Omental fat pad (tissue), 4 donors: ENCODE data around the gene YIF1A. TPM values are rescaled to one million over a fixed set of nuclear protein-coding genes. Genes with fewer than 3 reads are reported as not detected.

ENCODE experiments used
- ATAC-seq: fragments of 150-250 bp; one replicate; pipeline ENCODE4 v1.9.1; 2016; ENCODE audit warnings: mild to moderate bottlenecking, moderate library complexity; ENCODE audit not compliant: low FRiP score
- DNase-seq: peaks from one replicate; pipeline ENCODE4 v3.0.0-alpha.2; 2019; ENCODE audit warnings: low spot score
- CTCF ChIP-seq, 3 donors: fragments of 450-650 bp; IDR thresholded peaks; one replicate each; pipeline ENCODE4 v1.5.1; 2016 to 2017; ENCODE audit warnings: antibody characterized with exemption in 3 of 3, mild to moderate bottlenecking in 3 of 3, moderate library complexity in 2 of 3
- total RNA-seq, 4 donors: library from RNA; depleted of rRNA; stranded (reverse); fragments of >200 nt; gene quantifications; one replicate each; pipeline ENCODE4 v1.1.0, GENCODE V29; 2016

YIF1A gene
- total RNA-seq, 4 donors from 2014 or later: 57.1 to 116 (median 63.4) TPM

- ATAC-seq: no peak
- DNase-seq: no peak
These were observed 27.9 kb upstream of the YIF1A start, which contains the start of gene CD248 for GRCh38 chr11:66316849-66317251. Gene CD248 (minus strand): TSS chr11:66317044. CDS start chr11:66317027, 17 bp downstream.

GRCh38 chr11:66315921-66316811 lies 27.2 kb upstream of the YIF1A start:
- DNase-seq (no peak), ATAC-seq (no peak)
- TF ChIP-seq CTCF (IDR thresholded peaks at IDR 0.05): no peak

More at GRCh38 chr11:66316849-66317251, 27.9 kb upstream of the YIF1A start, which contains the start of gene CD248:
- no peak for TF ChIP-seq CTCF (IDR thresholded peaks at IDR 0.05)

DNA sequence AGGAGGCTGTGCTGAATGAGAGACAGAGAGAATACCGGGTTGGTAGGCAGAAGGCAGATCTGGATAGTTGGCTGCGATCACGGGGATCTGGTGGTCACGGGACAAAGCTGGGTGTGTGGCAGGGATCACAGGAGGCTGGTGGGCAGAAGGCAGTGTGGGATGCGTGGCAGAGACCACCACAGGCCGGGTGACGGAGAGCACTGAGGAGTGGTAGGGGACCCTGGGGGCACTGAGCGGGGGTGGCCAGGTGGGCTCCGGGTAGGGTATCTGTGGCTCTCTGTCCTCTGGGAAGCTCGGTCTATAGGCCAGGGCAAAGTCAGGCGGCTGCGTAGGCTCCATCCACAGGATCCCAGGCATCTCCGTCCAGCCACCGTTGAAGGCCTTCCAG lies 26.5 kb upstream of the YIF1A start:
- DNase-seq: no peak
- TF ChIP-seq CTCF (IDR thresholded peaks at IDR 0.05): no peak
- no peak for ATAC-seq

DNA sequence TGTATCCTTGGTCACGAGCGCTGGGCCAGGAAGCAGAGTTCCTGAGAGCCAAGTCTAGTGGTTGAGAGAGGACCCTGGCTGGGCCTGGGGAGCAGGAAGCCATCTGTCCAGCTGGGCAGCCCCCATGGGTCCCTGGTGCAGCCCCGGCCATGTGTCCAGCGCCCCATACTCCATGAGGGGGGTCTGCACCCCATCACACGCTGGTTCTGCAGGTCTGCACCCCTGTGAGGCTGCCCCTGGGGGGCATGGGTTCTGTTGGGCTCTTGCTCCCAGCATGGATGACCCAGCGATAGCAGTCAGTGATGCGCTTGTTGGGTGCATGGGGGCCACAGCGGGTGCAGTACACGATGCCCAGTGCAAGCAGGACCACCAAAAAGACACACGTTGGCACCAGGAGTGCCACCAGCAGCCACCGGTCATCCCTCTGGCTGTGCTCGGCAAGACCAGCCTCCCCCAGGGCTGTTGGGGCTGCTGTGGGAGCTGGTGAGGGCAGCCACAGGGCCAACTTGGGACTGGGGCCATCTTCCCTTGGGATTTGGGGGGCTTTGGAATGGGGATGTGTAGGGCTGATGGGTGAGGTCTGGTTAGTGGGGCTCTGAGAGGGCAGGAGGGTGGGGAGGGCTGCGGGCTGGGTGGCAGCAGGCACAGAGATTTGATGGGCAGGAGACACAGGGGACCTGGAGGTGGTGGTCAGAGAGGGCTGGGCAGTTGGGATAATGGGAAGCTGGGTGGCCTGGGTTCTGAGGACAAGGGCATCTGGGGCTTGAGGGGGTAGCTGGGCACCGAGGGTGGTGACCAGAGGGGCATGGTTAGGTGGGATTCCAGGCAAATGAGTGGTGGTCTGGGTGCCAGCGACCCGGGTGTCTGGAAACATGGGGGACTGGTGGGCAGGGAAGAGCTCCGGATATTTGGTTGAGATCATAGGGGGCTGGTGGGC lies 25.9 kb upstream of the YIF1A start:
- TF ChIP-seq CTCF (IDR thresholded peaks at IDR 0.05): no peak
- ATAC-seq (no peak), DNase-seq (no peak)

- DNase-seq (no peak), ATAC-seq (no peak)
- TF ChIP-seq CTCF (IDR thresholded peaks at IDR 0.05): no peak
These were observed 25.2 kb upstream of the YIF1A start for GRCh38 chr11:66314186-66314501.

DNA sequence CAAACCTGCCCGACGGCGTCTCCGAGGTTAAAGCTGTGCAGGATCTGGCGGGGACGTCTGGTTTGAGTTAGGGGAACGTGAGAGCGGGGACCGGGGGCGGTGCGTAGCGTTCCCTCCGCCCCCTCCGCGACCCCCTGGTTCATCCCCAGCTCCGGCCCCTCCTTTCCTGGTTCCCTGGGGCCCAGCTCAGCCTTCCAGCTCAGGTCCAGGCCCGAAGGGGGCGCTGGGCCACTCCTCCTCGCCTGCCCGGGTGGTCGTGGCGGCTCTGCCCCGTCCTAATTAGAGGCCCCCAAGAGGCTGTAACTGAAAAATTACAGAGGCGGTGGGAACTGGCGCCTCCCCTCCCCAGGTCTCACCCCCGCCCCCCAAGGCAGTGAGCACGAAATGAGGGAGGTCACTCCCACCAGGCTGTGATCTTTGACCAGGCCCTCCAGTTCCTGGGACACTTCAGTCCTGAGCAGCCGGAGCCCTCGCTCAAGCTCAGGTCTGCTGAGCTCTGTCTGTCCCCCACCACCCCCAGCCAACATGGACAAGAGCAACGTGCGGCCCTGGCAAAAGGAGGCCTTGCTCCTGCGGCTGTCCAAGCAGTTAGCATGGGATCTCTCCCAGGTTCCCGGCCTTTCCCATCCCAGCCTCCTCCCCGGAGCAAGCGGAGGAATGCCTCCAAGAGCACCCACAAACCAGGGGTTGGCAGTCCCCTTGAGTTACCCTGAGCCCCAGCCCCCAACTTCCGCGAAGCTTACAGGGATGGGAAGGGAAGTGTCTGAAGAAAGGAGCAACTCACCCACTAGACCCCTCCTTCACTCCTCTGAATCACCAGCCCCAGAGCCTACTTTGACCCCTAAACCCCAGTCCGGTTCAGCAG lies 24.6 kb upstream of the YIF1A start:
- no peak for TF ChIP-seq CTCF (IDR thresholded peaks at IDR 0.05)
- no peak for DNase-seq
- no peak for ATAC-seq
